H4 (cell line): ENCODE results near the gene MIB1. TPM values are rescaled to one million over a fixed set of nuclear protein-coding genes. Genes with fewer than 3 reads are reported as not detected.
A peak's percentile ranks its signal among the peaks of the same experiment; 100 is the strongest.

Experiments
- DNase-seq: peaks from one replicate; pipeline ENCODE4 v3.0.0-alpha.2; 2015; ENCODE audit warnings: low spot score
- total RNA-seq: library from RNA; depleted of rRNA; stranded (reverse); fragments of >200 nt; shearing (Covaris generic); gene quantifications from 2 replicates; pipeline ENCODE4 v1.2.3, GENCODE V29; 2014

Gene MIB1
- total RNA-seq, 1 experiment from 2014 or later, result 35.8 TPM

- DNase-seq, result no peak
Measured at GRCh38 chr18:21815101-21815500, 74.5 kb downstream of the MIB1 start.

GRCh38 chr18:21820033-21820810, 79.6 kb downstream of the MIB1 start:
- peak; percentile 8 for DNase-seq

GRCh38 chr18:21820811-21821143, 80.2 kb downstream of the MIB1 start:
- DNase-seq, result no peak

- no peak for DNase-seq
Measured at GRCh38 chr18:21823848-21824247, 83.3 kb downstream of the MIB1 start.

- DNase-seq, result no peak
Measured at GRCh38 chr18:21826196-21826595, 85.6 kb downstream of the MIB1 start.

GRCh38 chr18:21826641-21827302, 86.2 kb downstream of the MIB1 start:
- no peak for DNase-seq

- DNase-seq, result no peak
Measured at GRCh38 chr18:21830532-21830931, 89.9 kb downstream of the MIB1 start.

GRCh38 chr18:21831413-21831831, 90.8 kb downstream of the MIB1 start:
- no peak for DNase-seq

GRCh38 chr18:21833604-21834298, 93.2 kb downstream of the MIB1 start:
- DNase-seq, result no peak

- no peak for DNase-seq
Measured at GRCh38 chr18:21834299-21834660, 93.7 kb downstream of the MIB1 start.

GRCh38 chr18:21841570-21841969, 101.0 kb downstream of the MIB1 start:
- DNase-seq, result no peak

GRCh38 chr18:21843341-21843740, 102.7 kb downstream of the MIB1 start:
- no peak for DNase-seq

GRCh38 chr18:21851327-21851961, 110.9 kb downstream of the MIB1 start:
- no peak for DNase-seq

- no peak for DNase-seq
Measured at GRCh38 chr18:21853016-21853415, 112.4 kb downstream of the MIB1 start.

- no peak for DNase-seq
Measured at GRCh38 chr18:21853775-21854552, 113.4 kb downstream of the MIB1 start.

GRCh38 chr18:21855432-21855831, 114.8 kb downstream of the MIB1 start:
- DNase-seq, result no peak

GRCh38 chr18:21857871-21858270, 117.3 kb downstream of the MIB1 start:
- no peak for DNase-seq

GRCh38 chr18:21858544-21858943, 118.0 kb downstream of the MIB1 start:
- no peak for DNase-seq

GRCh38 chr18:21864386-21864785, 123.8 kb downstream of the MIB1 start:
- DNase-seq, result no peak

- no peak for DNase-seq
Measured at GRCh38 chr18:21865043-21865442, 124.5 kb downstream of the MIB1 start.

GRCh38 chr18:21868770-21869169, 128.2 kb downstream of the MIB1 start:
- DNase-seq, result no peak

GRCh38 chr18:21889570-21889969, 149.0 kb downstream of the MIB1 start:
- no peak for DNase-seq
